MV-4-11 (cell line): ENCODE measurements around the gene LRRK1.
A peak's percentile ranks its signal among the peaks of the same experiment; 100 is the strongest.
"Not testable (repeated sequence)": the region's sequence is repeated elsewhere in the genome, so short reads cannot be mapped to it uniquely, and the experiment has no call there.

ENCODE experiments used
- DNase-seq: peaks from one replicate; lab custom pipeline; 2025; lab: John Stamatoyannopoulos, UW

Gene LRRK1

DNA sequence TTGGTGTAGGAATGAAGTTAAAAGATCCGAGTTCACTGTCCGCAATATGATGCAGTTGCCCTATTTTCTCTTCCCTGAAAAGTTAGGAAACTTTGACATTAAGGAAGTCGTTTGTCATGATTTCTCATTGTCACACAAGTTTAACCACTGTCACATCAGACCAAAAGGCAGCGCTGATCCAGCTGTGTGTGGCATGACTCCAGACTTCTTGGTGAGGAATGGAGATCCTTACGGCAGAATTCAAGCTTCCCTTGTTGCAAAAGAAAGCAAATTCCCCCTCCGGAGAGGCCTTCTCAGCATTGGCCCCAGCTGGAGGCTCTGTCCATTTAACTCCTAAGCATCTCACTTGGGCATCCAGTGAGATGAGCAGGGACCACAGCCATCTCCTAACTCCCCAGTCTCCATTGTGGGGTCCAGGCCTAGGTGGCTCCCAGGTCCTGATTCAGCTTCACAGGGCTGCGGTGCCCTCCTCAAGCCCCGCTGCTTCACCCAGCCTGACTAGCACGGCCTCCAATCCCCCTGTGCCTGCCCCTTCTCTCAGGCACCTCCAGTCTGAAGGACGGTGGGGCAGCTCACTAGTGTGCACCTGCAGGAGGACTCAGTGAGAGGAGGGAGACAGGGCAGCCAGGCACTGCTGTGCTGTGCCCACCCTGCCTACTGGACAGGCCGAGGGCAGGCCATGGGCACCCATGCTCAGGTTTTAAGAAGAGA, 173.2 kb downstream of the LRRK1 start:
- DNase-seq: peak; percentile 71

DNA sequence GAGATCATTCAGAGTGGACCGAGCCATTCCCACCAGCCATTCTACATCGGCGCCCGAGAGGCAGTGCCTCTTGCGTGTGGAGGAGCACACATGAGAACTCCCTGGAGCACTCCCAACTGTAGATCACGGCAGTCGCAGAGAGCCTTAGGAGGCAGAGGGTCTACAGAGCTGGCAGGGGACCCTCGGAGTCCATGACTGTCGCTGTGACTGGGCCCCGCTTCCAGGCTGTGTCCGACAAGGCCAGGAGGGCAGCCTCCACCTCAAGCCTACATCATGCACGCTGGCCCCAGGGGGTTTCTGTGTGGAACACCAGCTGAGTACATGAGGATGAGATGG, 173.7 kb downstream of the LRRK1 start:
- no peak for DNase-seq

DNA sequence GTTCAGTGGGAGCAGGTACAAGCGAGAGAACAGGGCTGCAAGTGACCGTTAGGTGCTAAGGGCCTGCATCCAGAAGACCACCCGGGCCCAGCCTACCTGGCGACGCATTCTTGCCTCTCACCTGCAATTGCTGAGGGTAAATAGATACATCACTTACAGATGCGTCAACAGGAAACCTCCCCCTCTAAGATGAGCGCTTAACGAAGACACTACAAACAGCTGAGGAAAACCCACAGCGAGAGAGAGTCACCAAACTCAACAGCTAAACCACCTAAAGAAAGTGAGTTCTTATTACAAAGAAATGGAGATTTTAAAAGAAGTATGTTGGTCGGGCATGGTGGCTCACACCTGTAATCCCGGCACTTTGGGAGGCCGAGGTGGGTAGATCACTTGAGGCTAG, 174.8 kb downstream of the LRRK1 start:
- DNase-seq: no peak

DNA sequence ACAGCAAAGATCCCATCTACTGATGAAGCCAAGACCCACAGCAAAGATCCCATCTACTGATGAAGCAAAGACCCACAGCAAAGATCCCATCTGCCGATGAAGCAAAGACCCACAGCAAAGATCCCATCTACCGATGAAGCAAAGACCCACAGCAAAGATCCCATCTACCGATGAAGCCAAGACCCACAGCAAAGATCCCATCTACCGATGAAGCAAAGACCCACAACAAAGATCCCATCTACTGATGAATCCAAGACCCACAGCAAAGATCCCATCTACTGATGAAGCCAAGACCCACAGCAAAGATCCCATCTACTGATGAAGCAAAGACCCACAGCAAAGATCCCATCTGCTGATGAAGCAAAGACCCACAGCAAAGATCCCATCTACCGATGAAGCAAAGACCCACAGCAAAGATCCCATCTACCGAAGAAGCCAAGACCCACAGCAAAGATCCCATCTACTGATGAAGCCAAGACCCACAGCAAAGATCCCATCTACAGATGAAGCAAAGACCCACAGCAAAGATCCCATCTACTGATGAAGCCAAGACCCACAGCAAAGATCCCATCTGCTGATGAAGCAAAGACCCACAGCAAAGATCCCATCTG, 176.7 kb downstream of the LRRK1 start:
- not testable (repeated sequence) for DNase-seq

DNA sequence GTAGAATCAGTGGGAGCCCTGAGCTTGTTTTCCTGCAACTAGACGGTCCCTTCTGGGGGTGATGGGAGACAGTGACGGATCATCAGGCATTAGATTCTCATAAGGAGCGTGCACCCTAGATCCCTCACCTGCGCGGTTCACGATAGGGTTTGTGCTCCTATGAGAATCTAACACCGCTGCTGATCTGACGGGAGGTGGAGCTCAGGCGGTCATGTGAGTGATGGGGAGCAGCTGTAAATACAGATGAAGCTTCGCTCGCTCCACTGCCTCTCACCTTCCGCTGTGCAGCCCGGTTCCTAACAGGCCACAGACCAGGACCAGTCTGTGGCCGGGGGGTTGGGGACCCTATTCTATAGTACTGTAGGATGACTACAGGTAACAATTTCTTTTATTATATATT, 178.0 kb downstream of the LRRK1 start:
- DNase-seq: no peak

DNA sequence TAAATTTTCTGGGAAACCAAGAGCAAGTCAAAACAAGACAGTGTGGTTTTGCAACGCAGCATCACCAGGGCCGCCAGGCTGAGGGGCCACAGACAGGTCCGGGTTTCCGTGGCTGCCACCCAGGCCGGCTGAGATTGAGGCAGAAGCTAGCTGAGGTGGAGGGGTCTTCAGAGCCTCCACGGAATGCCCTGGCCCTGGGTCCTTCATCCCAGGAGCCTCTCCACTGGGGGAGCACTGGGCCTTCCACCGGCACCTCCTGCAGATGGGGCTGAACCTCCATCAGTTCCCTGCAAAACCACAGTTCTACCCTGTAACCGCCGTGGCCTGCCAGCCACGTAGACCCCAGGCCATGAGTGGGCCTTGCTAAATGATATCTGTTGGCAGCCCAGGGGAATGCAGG, 180.0 kb downstream of the LRRK1 start:
- no peak for DNase-seq

DNA sequence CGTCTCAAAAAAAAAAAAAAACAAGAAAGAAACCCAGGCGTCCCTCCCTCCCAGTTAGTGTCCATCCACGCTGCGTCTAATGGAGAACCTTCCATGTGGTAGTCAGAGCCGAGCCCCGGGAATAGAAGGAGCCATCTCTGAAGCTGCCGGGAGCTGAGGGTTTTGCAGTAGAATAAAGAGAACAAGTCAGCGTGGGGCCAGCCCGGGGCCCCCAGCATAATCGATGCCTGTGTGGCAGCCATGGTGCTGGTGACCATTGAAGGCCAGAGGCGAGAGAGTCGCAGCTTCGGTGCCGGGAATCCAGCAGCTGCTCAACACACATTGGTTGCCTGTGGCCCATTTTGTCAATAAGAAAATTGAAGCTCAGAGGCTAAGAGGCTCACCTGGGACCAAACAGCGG, 181.0 kb downstream of the LRRK1 start:
- DNase-seq: no peak

DNA sequence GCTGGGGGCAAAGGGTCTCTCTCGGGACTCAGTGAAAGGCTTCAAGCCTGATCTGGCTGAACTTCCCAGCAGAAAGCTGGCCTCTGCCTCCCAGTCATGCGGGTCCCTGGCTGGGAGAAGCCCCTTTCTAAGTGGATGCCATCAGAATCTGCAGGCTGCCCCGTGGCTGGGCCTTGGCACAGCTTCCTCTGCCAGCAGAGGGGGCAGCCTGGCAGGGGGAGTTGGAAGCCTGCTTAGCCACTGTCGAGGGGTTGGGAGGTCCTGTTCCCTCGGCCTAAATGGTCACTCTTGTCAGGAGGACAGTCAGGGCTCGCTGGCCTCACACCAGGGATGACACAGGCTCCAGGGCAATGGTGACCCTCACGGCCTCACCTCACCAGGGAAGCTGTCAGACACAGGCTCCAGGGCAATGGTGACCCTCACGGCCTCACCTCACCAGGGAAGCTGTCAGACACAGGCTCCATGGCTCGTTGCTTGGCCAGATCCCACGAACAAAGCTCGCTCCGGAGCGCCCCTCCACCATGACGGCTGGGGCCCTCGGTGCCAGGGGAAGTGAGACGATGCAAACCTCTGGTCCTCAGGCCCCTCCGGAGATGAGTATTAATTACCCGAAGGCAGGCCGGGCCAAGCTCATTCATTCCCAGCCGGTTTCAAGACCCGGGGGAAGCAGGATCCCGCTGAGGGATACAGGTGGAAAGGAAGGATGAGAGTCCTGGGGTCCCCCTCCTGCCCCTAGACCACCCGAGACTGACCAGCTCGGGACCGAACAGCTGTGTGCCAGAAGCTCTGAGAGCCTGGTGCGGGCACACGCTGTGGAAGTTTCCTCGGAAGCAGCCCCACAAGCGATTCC, 181.7 kb downstream of the LRRK1 start:
- no peak for DNase-seq

DNA sequence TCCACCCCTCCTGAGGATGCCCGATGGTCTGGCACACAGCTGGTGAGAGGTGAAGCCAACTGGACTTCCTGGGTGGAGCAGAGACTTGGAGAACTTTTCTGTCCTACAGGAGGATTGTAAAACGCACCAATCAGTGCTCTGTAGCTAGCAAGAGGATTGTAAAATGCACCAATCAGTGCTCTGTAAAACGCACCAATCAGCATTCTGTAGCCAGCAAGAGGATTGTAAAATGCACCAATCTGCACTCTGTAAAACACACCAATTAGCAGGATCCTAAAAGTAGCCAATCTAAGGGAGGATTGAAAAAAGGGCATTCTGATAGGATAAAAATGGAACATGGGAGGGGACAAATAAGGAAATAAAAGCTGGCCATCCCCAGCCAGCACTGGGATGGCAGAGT, 182.5 kb downstream of the LRRK1 start:
- no peak for DNase-seq

DNA sequence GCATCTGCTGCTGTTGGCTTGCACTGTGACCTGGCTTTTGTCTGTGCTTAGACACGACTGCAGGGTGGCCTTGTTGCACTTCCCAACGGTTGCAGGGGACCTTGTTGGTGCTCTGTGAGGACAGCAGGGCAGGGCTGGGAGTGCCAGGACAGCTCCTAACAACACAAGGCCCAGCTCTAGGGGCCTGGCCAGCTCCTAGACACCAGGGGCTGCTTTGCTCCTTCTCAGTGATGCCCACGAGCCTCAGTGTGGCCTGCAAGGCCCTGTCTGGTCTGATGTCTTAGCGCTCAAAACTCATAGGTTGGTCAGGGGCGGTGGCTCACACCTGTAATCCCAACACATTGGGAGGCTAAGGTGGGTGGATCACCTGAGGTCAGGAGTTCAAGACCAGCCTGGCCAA, 183.6 kb downstream of the LRRK1 start:
- no peak for DNase-seq

DNA sequence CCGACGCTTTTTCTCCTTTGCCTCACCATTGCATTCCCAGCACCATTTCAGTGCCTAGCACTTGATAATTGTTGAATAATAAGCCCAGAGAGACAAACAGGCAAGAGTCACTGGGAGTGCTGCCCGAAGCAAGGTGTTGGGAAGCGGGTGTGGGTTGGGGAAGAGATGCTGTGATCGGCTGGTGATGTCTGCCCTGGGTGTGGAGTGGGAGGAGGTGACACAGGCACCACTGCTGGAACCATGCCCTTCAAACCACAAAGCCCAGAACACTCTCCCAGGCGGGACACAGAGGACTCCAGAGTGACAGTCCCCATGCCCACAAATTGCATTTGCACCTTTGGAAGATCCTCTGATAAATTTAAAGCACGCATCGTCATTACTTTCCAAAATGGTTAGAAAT, 184.4 kb downstream of the LRRK1 start:
- no peak for DNase-seq

DNA sequence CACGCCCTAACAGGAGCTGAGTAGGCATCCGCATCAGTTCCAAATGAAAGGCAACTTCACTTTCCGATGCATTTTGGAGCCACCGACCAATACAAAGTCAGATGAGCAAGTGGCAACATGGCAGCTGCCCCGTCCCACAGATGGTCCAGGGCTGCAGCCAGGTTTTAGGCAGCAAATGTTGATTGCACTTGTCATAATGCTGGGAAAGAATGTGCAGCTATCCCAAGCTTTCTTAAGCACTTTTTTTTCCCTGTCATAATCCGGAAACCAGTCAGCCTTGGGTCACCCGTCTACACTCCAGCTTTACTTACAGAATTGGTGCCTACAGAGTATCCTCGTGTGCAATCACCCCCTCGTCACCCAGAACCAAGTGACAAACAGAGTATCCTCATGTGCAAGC, 185.0 kb downstream of the LRRK1 start:
- DNase-seq: no peak

DNA sequence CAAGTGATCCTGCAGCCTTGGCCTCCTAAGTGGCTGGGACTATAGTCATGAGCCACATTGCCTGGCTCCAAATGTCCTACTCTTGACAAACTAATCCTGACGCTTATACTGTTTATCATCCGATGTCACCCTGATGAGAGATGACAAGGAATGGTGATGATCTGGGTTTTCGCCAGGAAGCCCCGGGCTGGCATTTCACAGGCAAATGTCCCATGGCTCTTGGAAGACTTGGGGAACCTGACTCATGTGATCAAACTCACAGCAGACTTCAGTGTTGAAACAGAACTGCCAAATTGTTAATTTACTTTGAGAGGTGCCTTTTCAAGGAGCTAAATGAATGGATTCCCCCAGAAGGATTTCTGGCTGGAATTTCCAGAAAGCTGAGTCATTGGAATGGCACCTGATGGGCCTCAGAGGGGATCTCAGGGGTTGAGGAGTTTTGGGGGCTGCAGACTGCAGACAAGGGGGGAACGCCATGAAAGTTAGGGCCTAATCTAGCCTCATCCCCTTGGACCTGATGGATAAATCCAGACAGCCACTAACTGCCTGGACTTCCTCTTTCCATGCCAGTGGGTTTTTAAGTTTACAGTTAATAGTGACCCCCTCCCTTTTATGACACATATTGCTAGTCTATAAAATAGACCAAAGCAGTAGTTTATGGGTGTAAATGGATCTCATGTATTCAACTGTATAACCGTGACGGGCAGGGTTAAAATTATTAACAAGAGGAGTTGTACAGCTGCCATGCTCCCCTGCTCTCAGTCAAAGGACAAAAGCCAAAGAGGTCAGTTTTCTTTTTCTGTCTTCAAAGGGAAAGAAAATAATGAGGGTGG, 186.1 kb downstream of the LRRK1 start:
- DNase-seq: no peak

DNA sequence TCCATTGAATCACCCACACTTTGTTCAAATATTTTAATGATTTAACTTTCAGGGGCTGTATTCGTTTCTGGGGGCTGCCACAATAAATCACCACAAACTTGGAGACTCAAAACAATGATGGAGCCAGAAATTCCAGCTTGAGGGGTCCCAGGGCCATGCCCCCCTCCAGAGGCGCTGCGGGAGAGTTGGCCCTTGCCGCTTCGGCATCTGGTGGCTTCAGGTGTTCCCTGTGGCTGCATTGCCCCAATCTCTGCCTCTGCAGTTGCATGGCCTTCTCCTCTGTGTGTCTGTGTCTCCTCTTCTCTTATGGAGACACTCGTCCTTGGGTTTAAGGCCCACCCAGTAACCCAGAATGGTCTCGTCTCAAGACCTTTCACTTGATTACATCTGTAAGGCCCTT, 187.9 kb downstream of the LRRK1 start:
- no peak for DNase-seq

DNA sequence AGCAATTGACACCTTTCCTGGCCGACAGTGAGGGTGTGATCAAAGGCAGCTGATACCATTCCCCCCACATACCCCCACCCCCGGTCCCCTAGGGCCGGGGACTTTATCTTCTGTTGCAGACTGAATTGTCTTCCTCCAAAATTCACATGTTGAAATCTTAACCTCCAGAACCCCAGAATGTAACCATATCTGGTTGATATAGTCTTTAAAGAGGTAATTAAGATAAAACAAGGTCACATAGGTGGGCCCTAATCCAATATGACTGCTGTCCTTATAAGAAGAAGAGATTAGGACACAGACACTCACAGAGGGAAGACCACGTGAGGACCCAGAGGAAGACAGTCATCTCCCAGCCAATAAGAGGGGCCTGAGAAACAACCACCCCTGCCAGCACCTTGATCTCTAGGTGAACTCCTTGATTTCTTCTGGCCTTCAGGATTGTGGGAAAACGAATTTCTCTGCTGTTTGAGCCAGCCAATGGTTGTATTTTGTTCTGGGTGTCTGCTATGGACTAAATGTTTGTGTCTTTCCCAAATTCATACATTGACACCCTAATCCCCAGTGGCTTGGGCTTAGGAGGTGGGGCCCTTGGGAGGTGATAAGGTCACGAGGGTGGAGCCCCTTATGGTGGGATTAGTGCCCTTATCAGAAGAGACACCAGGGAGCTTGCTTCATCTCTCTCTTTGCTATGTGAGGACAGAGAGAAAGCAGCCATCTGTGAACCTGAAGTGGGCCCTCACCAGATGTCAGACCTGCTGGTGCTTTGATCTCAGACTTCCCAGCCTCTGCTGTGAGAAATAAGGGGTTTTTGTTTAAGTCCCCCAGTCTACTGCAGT, 188.7 kb downstream of the LRRK1 start:
- DNase-seq: no peak

DNA sequence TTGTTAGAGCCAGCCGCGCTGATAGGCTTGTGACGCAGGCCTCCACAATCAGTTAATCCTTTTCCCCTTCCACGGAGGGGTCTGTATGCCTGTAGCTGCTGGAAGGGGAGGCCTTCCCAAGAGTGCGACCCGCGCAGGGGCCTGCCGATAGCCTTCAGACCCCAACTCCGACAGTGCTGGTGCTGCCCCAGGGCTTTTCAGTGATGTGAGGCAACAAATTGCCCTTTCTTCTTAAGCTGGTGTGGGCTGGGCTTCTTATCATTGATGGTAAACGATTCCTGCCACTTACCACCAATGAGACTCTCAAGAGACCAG, 189.3 kb downstream of the LRRK1 start:
- no peak for DNase-seq

DNA sequence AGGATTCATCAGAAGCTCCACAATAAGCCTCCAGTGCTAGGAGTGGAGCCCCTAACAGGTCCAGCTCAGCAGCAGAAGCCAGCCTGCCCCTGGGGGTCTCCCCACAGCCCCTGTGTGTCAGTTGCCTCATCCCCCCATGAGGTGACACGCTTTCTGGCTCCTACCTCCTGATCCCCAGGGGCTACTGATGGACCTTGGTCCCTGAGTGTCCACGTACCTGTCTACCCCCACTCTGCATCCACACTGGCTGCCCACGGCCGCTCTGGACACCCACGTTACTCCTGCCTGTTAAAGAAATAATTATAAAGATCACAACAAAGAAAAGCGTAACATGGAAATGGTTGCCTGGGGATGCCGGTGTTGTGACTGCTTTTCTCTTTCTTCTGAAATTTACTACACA, 189.6 kb downstream of the LRRK1 start:
- DNase-seq: no peak

DNA sequence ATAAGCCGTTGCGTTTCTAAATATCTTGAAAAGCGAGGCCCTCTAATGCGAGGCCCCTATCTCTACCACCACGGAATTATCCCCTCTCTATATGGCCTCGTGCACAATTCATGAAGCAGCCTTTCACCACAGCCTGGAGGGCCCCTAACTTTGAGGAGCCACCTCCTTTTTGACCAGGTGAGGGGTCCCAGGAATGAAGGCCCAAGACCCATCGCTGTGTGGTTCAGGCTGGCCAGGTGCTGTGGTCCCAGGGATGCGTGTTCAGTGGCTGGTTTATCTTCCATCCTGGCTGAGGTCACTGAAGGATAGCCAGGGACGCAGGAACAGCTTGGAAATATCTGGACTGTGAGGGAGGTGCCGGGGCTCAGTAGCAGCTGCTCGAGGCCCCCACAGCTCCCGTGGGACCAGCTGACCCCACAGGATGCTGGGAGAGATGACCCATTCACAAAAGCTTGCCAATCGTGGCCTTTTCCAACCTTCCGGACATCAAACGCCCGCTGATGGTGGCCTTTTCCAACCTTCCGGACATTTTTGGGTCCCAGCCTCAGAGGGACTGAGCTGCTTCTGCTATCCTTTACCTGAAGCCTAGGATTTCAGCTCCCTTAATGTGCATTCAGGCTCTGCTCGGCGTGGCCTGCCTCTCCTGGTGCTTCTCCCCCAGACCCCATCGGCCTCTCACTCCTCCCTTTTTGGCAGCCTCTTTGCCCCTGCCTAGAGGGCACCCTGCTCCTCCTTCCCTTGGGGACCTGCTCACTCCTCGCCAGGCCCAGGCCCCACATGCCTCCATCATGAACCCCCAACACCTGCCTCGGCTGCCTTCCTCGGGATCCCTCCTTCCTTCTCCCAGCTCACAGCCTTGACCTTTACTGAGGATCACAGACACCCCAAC, 191.8 kb downstream of the LRRK1 start:
- DNase-seq: no peak

DNA sequence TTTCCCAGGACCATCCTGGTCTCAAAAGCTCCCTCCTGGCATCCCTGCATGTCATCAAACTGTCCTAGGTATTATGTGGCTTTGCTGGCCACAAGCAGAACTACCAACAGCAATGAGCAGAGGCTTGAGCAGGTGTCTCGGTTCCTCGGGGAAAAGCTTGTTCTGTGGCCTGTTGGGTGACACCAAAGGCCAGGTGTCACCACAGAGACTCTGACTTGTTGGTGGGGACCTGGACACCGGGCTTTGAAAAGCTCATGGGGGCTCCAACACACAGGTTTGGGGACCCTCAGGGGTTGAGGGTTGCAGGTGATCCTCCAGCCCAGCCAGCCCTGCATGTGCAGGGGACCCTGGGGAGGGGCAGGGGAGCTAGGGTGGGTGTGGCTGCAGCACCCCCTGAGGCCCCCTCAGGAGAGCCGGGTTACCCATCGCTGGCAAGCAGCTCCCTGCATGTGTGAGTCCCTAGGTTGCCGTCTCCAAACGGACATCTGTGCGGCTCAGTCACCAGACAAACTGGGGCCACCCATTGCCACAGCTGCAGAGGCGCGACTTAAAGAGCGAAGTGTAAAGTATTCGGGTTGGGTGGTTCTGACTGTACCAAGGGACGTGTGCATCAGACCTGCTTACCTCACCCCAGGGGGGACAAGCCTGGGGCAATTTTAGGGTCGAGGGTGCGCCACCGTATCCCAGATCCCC, 192.6 kb downstream of the LRRK1 start:
- no peak for DNase-seq
